Measurements from ENCODE around the gene BID.

The BID gene

GRCh38 chr22:17772958-17773605 lies 1.2 kb downstream of the BID start:
- Histone ChIP-seq H3K27ac (ENCODE audit: low read depth, low read length, poor library complexity, severe bottlenecking) (peak overlapping the region; percentile 72), H3K79me2 (ENCODE audit: insufficient read depth, low read length) (peaks cover 6% of the 10 kb centered on the region; the same call in 1 of the 2 replicates), H2AFZ (ENCODE audit: low read length) (no peak overlapping the region), H3K9me3 (ENCODE audit: low read length) (no peaks in the 10 kb centered on the region), H3K4me3 (ENCODE audit: low read depth, low read length, poor library complexity, severe bottlenecking) (peak overlapping the region; percentile 70), H3K4me1 (ENCODE audit: insufficient read depth, low read length, severe bottlenecking) (peaks cover 61% of the 10 kb centered on the region), H3K9ac (ENCODE audit: low read length) (peak overlapping the region; percentile 66), H3K27me3 (ENCODE audit: insufficient read depth, low read length) (no peaks in the 10 kb centered on the region), H3K36me3 (ENCODE audit: insufficient read depth, low read length) (peaks cover 4% of the 10 kb centered on the region; the same call in 1 of the 2 replicates), H4K20me1 (ENCODE audit: insufficient read depth, low read length) (no peaks in the 10 kb centered on the region), H3K4me2 (ENCODE audit: low read length) (peak overlapping the region; percentile 81), H3K9me2 (ENCODE audit: low read depth, low read length) (no peaks in the 10 kb centered on the region), H3F3A (ENCODE audit: insufficient read depth, low read length) (peaks cover 3% of the 10 kb centered on the region; the same call in 1 of the 2 replicates)
- TF ChIP-seq EZH2 (IDR thresholded peaks at IDR 0.05; ENCODE audit: borderline replicate concordance, low read length) (no peak), CTCF (IDR thresholded peaks at IDR 0.05; ENCODE audit: low read length) (no peak)

GRCh38 chr22:17772249-17772957 lies 1.9 kb downstream of the BID start:
- H2AFZ ChIP-seq (ENCODE audit: low read length), result no peak overlapping the region
- peaks cover 12% of the 10 kb centered on the region for H3K79me2 ChIP-seq (ENCODE audit: insufficient read depth, low read length)
- H3K4me1 ChIP-seq (ENCODE audit: insufficient read depth, low read length, severe bottlenecking), result peaks cover 63% of the 10 kb centered on the region
- no peaks in the 10 kb centered on the region for H3K27me3 ChIP-seq (ENCODE audit: insufficient read depth, low read length)
- H3K9ac ChIP-seq (ENCODE audit: low read length), result peak overlapping the region; percentile 66; the same call in 1 of the 2 replicates
- peak overlapping the region; percentile 72 for H3K27ac ChIP-seq (ENCODE audit: low read depth, low read length, poor library complexity, severe bottlenecking)
- H3K4me3 ChIP-seq (ENCODE audit: low read depth, low read length, poor library complexity, severe bottlenecking), result peak overlapping the region; percentile 70
- H3K4me2 ChIP-seq (ENCODE audit: low read length), result peak overlapping the region; percentile 81
- peaks cover 4% of the 10 kb centered on the region; the same call in 1 of the 2 replicates for H3K36me3 ChIP-seq (ENCODE audit: insufficient read depth, low read length)
- H3F3A ChIP-seq (ENCODE audit: insufficient read depth, low read length), result peaks cover 3% of the 10 kb centered on the region; the same call in 1 of the 2 replicates
- no peaks in the 10 kb centered on the region for H3K9me3 ChIP-seq (ENCODE audit: low read length)
- H4K20me1 ChIP-seq (ENCODE audit: insufficient read depth, low read length), result no peaks in the 10 kb centered on the region
- no peaks in the 10 kb centered on the region for H3K9me2 ChIP-seq (ENCODE audit: low read depth, low read length)
- TF ChIP-seq EZH2 (IDR thresholded peaks at IDR 0.05; ENCODE audit: borderline replicate concordance, low read length), result no peak

- Histone ChIP-seq H3K9me3 (ENCODE audit: low read length) (no peaks in the 10 kb centered on the region), H3K36me3 (ENCODE audit: insufficient read depth, low read length) (peaks cover 4% of the 10 kb centered on the region; the same call in 1 of the 2 replicates), H3K9me2 (ENCODE audit: low read depth, low read length) (no peaks in the 10 kb centered on the region), H3K79me2 (ENCODE audit: insufficient read depth, low read length) (peaks cover 17% of the 10 kb centered on the region), H3K4me2 (ENCODE audit: low read length) (no peak overlapping the region), H3K27ac (ENCODE audit: low read depth, low read length, poor library complexity, severe bottlenecking) (no peak overlapping the region), H3K4me3 (ENCODE audit: low read depth, low read length, poor library complexity, severe bottlenecking) (no peak overlapping the region), H4K20me1 (ENCODE audit: insufficient read depth, low read length) (no peaks in the 10 kb centered on the region), H3K4me1 (ENCODE audit: insufficient read depth, low read length, severe bottlenecking) (peaks cover 47% of the 10 kb centered on the region), H3K27me3 (ENCODE audit: insufficient read depth, low read length) (no peaks in the 10 kb centered on the region), H3F3A (ENCODE audit: insufficient read depth, low read length) (no peaks in the 10 kb centered on the region; the same call in 1 of the 2 replicates), H3K9ac (ENCODE audit: low read length) (no peak overlapping the region), H2AFZ (ENCODE audit: low read length) (no peak overlapping the region)
- no peak for TF ChIP-seq CTCF (IDR thresholded peaks at IDR 0.05; ENCODE audit: low read length)
- TF ChIP-seq EZH2 (IDR thresholded peaks at IDR 0.05; ENCODE audit: borderline replicate concordance, low read length), result no peak
Observed at GRCh38 chr22:17770180-17771077, 3.8 kb downstream of the BID start.
